ENCODE results near the gene TBC1D2B.

DNA sequence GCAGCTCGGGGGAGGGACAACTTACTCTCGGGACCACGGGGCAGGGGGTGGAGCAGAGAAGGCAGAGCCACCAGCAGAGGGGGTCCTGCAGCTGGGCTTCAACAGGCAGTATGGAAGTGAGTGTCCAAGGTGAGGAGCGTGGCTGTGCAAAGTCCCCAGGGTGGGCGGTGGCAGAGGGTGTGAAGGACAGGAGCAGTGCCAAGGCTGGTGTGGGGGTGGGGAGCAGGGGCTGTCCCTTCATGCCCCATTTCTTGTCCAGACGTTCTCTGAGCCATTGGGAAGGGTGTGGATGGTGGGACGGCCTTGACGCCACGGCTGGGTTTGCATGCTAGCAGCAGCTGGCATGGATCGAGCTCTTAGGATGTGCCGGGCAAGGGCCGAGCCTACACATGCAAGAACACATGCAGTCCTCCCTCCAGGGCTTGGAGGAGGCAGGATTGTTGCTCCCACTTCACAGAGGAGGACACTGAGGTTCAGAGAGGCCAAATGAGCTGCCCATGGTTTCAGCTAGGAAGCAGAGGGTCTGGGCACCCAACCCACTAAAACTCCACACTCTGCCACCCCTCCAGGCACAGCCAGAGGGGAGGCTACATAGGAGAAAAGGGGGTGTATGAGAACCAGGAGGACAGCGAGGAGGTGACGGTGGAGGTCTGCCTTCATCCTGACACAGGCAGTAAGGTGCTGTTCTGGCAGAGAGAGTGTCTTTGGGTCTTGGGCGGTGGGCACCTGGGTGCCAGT, 93.6 kb downstream of the TBC1D2B start:
- no peak for TF ChIP-seq ZNF219 (CRISPR knock-in tag; IDR thresholded peaks at IDR 0.05; ENCODE audit: borderline replicate concordance)
- TF ChIP-seq, protein P1, sequence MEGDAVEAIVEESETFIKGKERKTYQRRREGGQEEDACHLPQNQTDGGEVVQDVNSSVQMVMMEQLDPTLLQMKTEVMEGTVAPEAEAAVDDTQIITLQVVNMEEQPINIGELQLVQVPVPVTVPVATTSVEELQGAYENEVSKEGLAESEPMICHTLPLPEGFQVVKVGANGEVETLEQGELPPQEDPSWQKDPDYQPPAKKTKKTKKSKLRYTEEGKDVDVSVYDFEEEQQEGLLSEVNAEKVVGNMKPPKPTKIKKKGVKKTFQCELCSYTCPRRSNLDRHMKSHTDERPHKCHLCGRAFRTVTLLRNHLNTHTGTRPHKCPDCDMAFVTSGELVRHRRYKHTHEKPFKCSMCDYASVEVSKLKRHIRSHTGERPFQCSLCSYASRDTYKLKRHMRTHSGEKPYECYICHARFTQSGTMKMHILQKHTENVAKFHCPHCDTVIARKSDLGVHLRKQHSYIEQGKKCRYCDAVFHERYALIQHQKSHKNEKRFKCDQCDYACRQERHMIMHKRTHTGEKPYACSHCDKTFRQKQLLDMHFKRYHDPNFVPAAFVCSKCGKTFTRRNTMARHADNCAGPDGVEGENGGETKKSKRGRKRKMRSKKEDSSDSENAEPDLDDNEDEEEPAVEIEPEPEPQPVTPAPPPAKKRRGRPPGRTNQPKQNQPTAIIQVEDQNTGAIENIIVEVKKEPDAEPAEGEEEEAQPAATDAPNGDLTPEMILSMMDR (IDR thresholded peaks at IDR 0.05): no peak
- TF ChIP-seq, protein P2, sequence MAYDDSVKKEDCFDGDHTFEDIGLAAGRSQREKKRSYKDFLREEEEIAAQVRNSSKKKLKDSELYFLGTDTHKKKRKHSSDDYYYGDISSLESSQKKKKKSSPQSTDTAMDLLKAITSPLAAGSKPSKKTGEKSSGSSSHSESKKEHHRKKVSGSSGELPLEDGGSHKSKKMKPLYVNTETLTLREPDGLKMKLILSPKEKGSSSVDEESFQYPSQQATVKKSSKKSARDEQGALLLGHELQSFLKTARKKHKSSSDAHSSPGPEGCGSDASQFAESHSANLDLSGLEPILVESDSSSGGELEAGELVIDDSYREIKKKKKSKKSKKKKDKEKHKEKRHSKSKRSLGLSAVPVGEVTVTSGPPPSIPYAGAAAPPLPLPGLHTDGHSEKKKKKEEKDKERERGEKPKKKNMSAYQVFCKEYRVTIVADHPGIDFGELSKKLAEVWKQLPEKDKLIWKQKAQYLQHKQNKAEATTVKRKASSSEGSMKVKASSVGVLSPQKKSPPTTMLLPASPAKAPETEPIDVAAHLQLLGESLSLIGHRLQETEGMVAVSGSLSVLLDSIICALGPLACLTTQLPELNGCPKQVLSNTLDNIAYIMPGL (CRISPR knock-in tag; IDR thresholded peaks at IDR 0.05): no peak
- TF ChIP-seq NFE2L1 (CRISPR knock-in tag; IDR thresholded peaks at IDR 0.05): no peak
- TF ChIP-seq, protein P3, sequence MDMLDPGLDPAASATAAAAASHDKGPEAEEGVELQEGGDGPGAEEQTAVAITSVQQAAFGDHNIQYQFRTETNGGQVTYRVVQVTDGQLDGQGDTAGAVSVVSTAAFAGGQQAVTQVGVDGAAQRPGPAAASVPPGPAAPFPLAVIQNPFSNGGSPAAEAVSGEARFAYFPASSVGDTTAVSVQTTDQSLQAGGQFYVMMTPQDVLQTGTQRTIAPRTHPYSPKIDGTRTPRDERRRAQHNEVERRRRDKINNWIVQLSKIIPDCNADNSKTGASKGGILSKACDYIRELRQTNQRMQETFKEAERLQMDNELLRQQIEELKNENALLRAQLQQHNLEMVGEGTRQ (CRISPR knock-in tag; IDR thresholded peaks at IDR 0.05): no peak
- TF ChIP-seq, protein P4, sequence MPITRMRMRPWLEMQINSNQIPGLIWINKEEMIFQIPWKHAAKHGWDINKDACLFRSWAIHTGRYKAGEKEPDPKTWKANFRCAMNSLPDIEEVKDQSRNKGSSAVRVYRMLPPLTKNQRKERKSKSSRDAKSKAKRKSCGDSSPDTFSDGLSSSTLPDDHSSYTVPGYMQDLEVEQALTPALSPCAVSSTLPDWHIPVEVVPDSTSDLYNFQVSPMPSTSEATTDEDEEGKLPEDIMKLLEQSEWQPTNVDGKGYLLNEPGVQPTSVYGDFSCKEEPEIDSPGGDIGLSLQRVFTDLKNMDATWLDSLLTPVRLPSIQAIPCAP (CRISPR knock-in tag; IDR thresholded peaks at IDR 0.05): no peak
- TF ChIP-seq, protein P5, sequence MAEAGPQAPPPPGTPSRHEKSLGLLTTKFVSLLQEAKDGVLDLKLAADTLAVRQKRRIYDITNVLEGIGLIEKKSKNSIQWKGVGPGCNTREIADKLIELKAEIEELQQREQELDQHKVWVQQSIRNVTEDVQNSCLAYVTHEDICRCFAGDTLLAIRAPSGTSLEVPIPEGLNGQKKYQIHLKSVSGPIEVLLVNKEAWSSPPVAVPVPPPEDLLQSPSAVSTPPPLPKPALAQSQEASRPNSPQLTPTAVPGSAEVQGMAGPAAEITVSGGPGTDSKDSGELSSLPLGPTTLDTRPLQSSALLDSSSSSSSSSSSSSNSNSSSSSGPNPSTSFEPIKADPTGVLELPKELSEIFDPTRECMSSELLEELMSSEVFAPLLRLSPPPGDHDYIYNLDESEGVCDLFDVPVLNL (CRISPR knock-in tag; IDR thresholded peaks at IDR 0.05; ENCODE audit: borderline replicate concordance, low read depth): no peak
- TF ChIP-seq JUN (CRISPR knock-in tag; IDR thresholded peaks at IDR 0.05): no peak
- TF ChIP-seq, protein P6, sequence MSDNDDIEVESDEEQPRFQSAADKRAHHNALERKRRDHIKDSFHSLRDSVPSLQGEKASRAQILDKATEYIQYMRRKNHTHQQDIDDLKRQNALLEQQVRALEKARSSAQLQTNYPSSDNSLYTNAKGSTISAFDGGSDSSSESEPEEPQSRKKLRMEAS (CRISPR knock-in tag; IDR thresholded peaks at IDR 0.05): no peak
- no peak for TF ChIP-seq FOXJ3 (CRISPR knock-in tag; IDR thresholded peaks at IDR 0.05; ENCODE audit: borderline replicate concordance)
- TF ChIP-seq CREB1 (CRISPR knock-in tag; IDR thresholded peaks at IDR 0.05): no peak
- TF ChIP-seq, protein P7, sequence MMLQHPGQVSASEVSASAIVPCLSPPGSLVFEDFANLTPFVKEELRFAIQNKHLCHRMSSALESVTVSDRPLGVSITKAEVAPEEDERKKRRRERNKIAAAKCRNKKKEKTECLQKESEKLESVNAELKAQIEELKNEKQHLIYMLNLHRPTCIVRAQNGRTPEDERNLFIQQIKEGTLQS (CRISPR knock-in tag; conservative IDR thresholded peaks at IDR 0.05): no peak

Measured in WTC11 (cell line).